ENCODE data around the gene ETS2.

GRCh38 chr21:38852278-38852677 lies 46.5 kb downstream of the ETS2 start:
- no peak for TF ChIP-seq EZH2 (IDR thresholded peaks at IDR 0.05; ENCODE audit: insufficient read depth, poor library complexity, severe bottlenecking)
- TF ChIP-seq EZH2phosphoT487 (IDR thresholded peaks at IDR 0.05; ENCODE audit: insufficient read depth, low read depth) = no peak

All from GM23248 (cell line).